HG03108 (cell line): ENCODE measurements around the gene RS1.
A peak's percentile ranks its signal among the peaks of the same experiment; 100 is the strongest.

Experiments used
- ATAC-seq: cut with Tn5 transposase; IDR thresholded peaks from one replicate; pipeline ENCODE4 v1.9.1; 2021; ENCODE audit warnings: moderate library complexity; ENCODE audit not compliant: unreplicated experiment

RS1 gene

GRCh38 chrX:18672008-18672407 is at the start of gene RS1:
RS1 (minus strand) TSS chrX:18672108; CDS start chrX:18672068, 40 bp downstream.
- ATAC-seq, result no peak

- no peak for ATAC-seq
Observed at GRCh38 chrX:18719852-18720251, 47.9 kb upstream of the RS1 start.

GRCh38 chrX:18714910-18715309 is 43.0 kb upstream of the RS1 start:
- ATAC-seq, result no peak

- ATAC-seq, result no peak
Observed at GRCh38 chrX:18709833-18710232, 37.9 kb upstream of the RS1 start.

- no peak for ATAC-seq
Observed at GRCh38 chrX:18707426-18708049, 35.6 kb upstream of the RS1 start, which contains the start of gene PPEF1. PPEF1 (plus strand) TSS chrX:18707645; CDS start chrX:18707781, 136 bp downstream.

GRCh38 chrX:18702362-18703195 is 30.7 kb upstream of the RS1 start:
- no peak for ATAC-seq

- ATAC-seq, result no peak
Observed at GRCh38 chrX:18701621-18702361, 29.9 kb upstream of the RS1 start.

- ATAC-seq, result no peak
Observed at GRCh38 chrX:18698737-18699650, 27.1 kb upstream of the RS1 start.

GRCh38 chrX:18696653-18697052 is 24.7 kb upstream of the RS1 start:
- ATAC-seq, result no peak

- no peak for ATAC-seq
Observed at GRCh38 chrX:18692541-18692940, 20.6 kb upstream of the RS1 start.

GRCh38 chrX:18691431-18691830 is 19.5 kb upstream of the RS1 start:
- ATAC-seq, result no peak

- no peak for ATAC-seq
Observed at GRCh38 chrX:18687856-18688495, 16.1 kb upstream of the RS1 start.

- no peak for ATAC-seq
Observed at GRCh38 chrX:18682979-18683387, 11.1 kb upstream of the RS1 start.

- no peak for ATAC-seq
Observed at GRCh38 chrX:18681996-18682395, 10.1 kb upstream of the RS1 start.

- no peak for ATAC-seq
Observed at GRCh38 chrX:18677161-18677869, 5.4 kb upstream of the RS1 start.

GRCh38 chrX:18676470-18676869 is 4.6 kb upstream of the RS1 start:
- ATAC-seq, result no peak

GRCh38 chrX:18676050-18676449 is 4.1 kb upstream of the RS1 start:
- ATAC-seq, result no peak

- ATAC-seq, result peak; percentile 74
Observed at GRCh38 chrX:18674788-18675735, 3.2 kb upstream of the RS1 start.
